RWPE1 (cell line): Measurements from ENCODE around the gene MAD2L1BP.

Experiments
- CTCF ChIA-PET: fragments of 350-600 bp; sonication (Branson Sonifier 250); formaldehyde crosslinking; extraction: SDS; loops from one replicate; lab custom pipeline; 2021; lab: Yijun Ruan, JAX
- POLR2A ChIA-PET: fragments of 400-600 bp; formaldehyde crosslinking; extraction: SDS; loops from one replicate; lab custom pipeline; 2020; ENCODE audit warnings: antibody characterized with exemption; ENCODE audit not compliant: low non-redundant PET; lab: Yijun Ruan, JAX
- DNase-seq: peaks from one replicate; pipeline ENCODE4 v3.0.0; 2012; ENCODE audit warnings: low spot score
- H3K27ac ChIP-seq: fragments of 450-650 bp; 2 replicates; pipeline ENCODE4 v1.5.1; 2017
- CTCF ChIP-seq: fragments of 450-650 bp; conservative IDR thresholded peaks from 2 replicates; pipeline ENCODE4 v1.5.1; 2017; ENCODE audit warnings: low read depth, mild to moderate bottlenecking

The MAD2L1BP gene

DNA sequence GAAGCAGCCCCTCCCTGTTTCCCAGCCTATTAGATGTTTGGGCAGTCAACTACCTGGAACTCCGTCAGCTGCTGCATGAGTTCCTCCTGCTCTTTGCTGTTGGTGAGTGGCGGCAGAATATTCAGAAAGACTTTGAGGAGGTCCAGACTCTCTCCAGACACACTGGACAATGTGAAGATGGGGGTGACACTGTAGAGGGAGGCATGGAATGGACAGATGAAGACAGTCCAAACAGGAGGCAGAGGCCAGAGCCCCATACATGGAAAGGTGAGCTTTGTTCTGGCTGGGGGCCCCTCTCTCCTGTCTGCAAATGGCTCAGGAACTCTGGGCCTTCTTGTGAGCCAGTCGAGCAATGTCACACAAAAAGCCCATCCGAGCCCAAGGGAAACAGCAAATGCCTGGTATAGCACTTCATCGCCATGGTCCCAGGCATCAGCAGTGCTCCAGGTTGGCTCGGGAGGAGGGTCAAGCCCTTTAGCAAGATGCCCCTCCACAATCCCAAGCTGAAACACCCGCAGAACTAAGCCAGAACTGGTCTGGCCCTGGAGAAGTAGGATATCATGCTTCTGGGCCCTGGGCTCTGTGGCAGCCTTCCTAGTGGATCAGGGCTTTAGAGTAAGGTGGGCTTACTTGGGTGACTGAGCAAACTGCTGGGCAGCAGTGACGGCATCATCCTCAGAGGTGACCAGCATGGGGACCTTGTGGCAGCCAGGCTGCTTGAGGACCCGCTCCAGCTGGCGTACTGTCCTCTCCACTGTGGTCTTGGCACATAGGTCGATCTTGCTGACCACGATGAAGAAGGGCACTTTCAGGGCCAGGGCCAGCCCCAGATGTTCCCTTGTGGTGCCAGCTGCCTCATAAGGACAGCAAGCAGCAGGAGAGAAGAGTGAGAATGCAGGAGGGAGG lies 11.5 kb upstream of the MAD2L1BP start:
- TF ChIP-seq CTCF, result no peak
- DNase-seq, result no peak
- POLR2A ChIA-PET, result no interaction called here
- peak overlapping the region; percentile 6 for H3K27ac ChIP-seq
- CTCF ChIA-PET, result interaction anchor here (1.1 kb wide), 1 partner anchor 43 kb away, joined by 4 read pairs; no protein-coding TSS in a partner anchor

DNA sequence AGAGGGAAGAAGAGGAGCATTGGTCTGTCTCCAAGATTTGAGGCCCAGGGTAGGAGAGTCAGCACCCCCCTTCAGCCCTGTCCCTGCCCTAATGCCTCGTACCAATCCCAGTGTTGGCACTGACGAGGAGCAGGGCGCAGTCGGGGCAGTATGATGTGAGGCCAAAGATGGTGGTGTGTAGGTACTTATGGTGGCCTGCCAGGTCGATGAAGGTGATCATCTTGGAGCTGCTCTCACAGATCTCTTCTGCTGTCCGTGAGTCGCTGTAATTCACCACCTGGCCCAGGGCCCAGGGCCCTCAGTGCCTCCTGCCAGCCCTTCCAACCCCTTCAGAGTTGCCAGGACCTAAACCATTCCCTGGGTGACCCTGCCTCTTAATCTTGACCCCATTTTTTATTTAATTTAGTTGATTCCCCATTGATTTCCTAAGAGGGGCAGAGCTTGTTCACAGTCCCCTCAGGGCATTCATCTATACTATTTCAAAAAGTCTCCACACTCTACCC lies 10.8 kb upstream of the MAD2L1BP start:
- TF ChIP-seq CTCF, result no peak
- no peak for DNase-seq
- ChIA-PET CTCF (interaction anchor here (1.1 kb wide), 1 partner anchor 42 kb away, joined by 4 read pairs; no protein-coding TSS in a partner anchor), POLR2A (no interaction called here)
- H3K27ac ChIP-seq, result peak overlapping the region; percentile 6

GRCh38 chr6:43625393-43625992 lies 10.1 kb upstream of the MAD2L1BP start:
- CTCF ChIA-PET, result no interaction called here
- H3K27ac ChIP-seq, result peak overlapping the region; percentile 99
- no peak for TF ChIP-seq CTCF
- POLR2A ChIA-PET, result no interaction called here
- DNase-seq, result no peak

DNA sequence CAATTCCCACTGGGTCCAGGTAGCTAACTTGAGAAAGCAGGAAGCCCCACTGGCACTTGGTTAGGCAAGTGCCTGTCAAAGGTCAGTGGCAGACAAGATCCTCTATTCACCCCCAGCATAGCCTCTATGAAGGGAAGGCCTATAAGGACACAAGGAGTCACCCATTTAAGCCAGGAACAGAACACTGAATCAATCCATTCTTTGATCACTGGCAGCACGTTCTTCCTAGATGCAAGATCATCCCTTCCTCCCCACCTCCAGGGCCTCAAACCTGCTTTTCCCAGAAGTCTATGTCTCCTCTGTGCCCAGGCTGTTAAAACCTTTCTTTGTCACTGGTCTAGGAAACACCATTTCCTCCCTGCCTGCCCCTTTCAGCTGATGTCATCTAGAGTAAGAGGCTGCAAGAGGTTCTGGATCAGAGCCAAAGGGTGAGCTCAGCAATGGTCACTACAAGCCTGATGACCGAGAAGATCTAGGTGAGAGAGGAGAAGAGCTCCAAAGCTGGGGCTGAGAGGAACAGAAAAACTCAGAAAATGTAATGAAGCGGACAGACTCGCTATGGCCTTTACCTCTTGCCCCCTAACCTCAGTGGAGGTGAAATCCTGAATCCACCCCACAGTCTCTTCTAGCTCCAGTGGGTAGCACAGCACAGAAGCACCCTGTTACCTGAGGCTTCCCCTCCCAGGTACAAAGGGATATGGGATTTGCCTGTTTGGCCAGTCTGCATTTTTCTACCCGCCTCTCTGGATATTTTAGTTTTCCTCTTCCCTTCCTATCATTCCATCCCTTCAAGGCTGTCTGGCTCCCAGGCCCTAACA lies 8.4 kb upstream of the MAD2L1BP start:
- DNase-seq, result peak; percentile 85
- TF ChIP-seq CTCF, result no peak
- H3K27ac ChIP-seq, result peak overlapping the region; percentile 99
- ChIA-PET POLR2A (interaction anchor here (0.7 kb wide), 1 partner anchor 9 kb away, joined by 3 read pairs; no protein-coding TSS in a partner anchor), CTCF (interaction anchor here (0.6 kb wide), 1 partner anchor 67 kb away, joined by 3 read pairs; no protein-coding TSS in a partner anchor)

DNA sequence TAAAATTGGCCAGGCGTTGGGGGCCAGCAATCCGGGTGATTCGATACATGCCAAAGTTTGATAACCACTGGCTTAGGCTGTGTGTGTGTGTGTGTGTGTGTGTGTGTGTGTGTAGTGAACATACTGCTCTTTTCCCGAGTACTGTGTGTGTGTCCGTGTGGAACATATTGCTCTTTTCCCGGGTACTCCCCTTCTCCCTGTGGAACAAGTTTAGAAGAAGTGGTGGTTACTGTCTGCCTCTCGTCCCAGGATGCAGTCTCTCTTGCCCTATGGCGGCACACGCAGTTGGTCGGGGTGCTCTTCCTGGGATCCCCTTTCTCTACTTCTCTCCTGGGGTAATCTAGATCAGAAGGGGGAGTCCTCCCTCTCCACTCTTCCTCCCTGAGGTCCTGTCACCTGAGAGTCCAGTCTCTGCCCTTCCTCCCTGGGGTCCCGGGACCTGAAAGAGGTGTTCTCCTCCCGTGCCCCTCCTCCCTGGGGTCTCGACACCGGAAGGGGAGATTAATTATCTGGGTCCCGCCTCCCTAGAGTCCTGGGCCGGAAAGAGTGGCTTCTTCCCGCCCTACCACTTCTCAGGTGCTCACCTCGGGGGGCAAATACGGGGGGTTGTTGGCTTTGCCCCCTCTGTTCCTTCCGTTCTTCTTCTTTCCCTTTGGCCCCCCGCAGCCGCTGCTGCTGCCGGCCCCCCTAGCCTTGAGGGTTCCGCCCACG lies 7.1 kb upstream of the MAD2L1BP start:
- CTCF ChIA-PET, result no interaction called here
- peak overlapping the region; percentile 99 for H3K27ac ChIP-seq
- DNase-seq, result peak; percentile 52
- POLR2A ChIA-PET, result interaction anchor here (0.6 to 1.0 kb wide), 2 partner anchors 15 to 146 kb away, joined by 3 read pairs; no protein-coding TSS in a partner anchor
- TF ChIP-seq CTCF, result no peak
